SK-N-MC (cell line): ENCODE data around the gene PACSIN2.

Experiments
- DNase-seq: peaks from one replicate; pipeline ENCODE4 v3.0.0-alpha.2; 2011; ENCODE audit warnings: low read depth, low spot score
- H3K27ac ChIP-seq: fragments of 200-600 bp; sonication (generic); 2 replicates; pipeline ENCODE4 v1.5.1; 2016; ENCODE audit warnings: mixed run types
- H3K36me3 ChIP-seq: fragments of 200-600 bp; sonication (generic); 2 replicates; pipeline ENCODE4 v1.6.1; 2017; ENCODE audit warnings: antibody characterized with exemption, low read length, mixed read lengths; ENCODE audit not compliant: insufficient read depth
- H3K4me3 ChIP-seq: fragments of 200-600 bp; sonication (generic); 2 replicates; pipeline ENCODE4 v1.5.1; 2016
- H3K9ac ChIP-seq: fragments of 200-600 bp; sonication (generic); 2 replicates; pipeline ENCODE4 v1.8.0; 2017; ENCODE audit warnings: mixed run types, mixed read lengths; ENCODE audit not compliant: insufficient read length
- H3K9me3 ChIP-seq: fragments of 200-600 bp; sonication (generic); 2 replicates; pipeline ENCODE4 v1.6.1; 2017; ENCODE audit warnings: low read depth, mild to moderate bottlenecking, antibody characterized with exemption, low read length, moderate library complexity, mixed read lengths
- EZH2 ChIP-seq: fragments of 200-600 bp; sonication (generic); IDR thresholded peaks from one replicate; pipeline ENCODE4 v1.6.1; 2017; ENCODE audit warnings: antibody characterized with exemption
- FOXP2 ChIP-seq: optimal IDR thresholded peaks from 2 replicates; pipeline ENCODE3; 2011; ENCODE audit warnings: mild to moderate bottlenecking, moderate library complexity; ENCODE audit not compliant: insufficient read depth; ENCODE audit errors: extremely low read length, control extremely low read depth
- POLR2AphosphoS5 ChIP-seq: IDR thresholded peaks from 2 replicates; pipeline ENCODE4 v1.6.1; 2012; ENCODE audit warnings: mild to moderate bottlenecking, low read depth, low read length, borderline replicate concordance

PACSIN2 gene

DNA sequence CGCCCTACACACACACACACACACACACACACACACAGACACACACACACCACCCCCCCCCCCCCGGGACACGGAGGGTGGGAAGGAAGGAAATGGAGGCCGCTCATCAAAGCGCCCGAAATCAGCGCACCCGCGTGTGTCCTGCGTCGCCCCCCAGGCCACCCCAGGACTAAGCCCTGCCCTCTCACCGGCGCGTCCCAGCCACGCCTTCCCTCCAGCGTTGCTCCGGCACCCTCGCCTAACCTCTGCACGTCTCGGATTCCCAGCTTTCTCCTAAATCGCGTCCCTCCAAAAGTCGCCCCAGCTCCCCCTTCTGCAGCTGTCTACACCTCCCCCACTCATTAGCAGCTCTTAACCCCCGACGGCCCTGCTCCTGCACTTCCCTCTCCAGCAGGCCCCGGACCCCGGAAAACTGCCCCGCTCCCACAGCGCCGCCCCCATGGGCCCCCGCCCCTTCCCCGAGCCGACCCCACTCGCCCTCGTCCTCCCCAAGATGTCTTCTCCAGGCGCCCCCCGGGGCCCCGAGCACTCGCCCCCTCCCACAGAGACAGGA, 557 bp downstream of the PACSIN2 start:
- no peak overlapping the region for H3K27ac ChIP-seq
- H3K4me3 ChIP-seq = peak overlapping the region; percentile 96
- no peak for DNase-seq
- peak overlapping the region; percentile 70 for H3K9ac ChIP-seq
- no peaks in the 10 kb centered on the region for H3K9me3 ChIP-seq
- no peaks in the 10 kb centered on the region for H3K36me3 ChIP-seq
- no peak for TF ChIP-seq POLR2AphosphoS5
- no peak for TF ChIP-seq EZH2
- no peak for TF ChIP-seq FOXP2

DNA sequence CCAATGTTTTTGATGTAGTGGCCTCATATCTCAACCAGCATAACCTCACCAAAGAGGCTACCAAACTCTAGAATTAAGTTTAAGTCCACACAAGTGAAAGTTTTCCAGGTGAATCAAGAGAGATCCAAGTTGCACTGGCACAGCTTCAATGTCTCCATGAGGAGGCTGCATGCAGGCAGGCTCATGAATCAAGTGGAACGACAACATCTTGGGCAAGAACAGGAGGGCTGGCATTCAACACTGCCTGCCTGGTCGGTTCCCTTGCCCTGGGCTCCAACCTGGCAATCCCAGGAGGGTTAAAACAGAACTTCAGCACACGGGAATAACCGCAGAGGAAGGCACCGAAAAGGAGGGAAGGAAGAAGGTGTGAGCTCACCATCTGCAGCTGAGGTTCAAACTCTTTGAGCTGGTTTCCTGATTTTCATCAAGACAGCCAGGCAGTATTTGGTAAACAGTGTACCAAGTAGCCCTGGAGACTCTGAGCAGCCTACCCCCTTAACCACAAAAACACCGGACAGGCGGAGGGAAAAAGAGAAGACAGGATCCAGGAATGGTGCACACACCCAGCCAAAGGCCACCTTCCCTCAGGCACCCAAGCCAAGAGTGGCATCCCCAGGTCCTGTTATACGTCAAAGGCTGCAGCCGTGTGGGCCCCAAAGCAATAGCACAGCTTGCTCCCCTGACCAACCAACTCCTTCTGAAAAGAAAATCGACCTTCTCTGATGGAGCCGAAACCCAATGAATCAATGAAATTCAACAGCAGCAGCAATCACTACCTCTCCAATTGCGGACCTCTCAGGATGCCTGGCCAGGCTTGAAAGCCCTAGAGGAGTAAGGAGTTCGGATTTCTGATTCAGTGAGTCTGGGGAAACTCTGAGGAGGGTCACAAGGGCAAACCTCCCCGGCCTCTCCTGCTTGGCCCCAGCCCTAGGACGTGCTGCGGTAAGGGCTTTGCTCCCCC, 1.3 kb downstream of the PACSIN2 start:
- H3K9me3 ChIP-seq = no peaks in the 10 kb centered on the region
- DNase-seq = no peak
- peak overlapping the region; percentile 24 for H3K9ac ChIP-seq
- peak overlapping the region; percentile 96 for H3K4me3 ChIP-seq
- no peaks in the 10 kb centered on the region for H3K36me3 ChIP-seq
- H3K27ac ChIP-seq = no peak overlapping the region
- TF ChIP-seq POLR2AphosphoS5 (no peak), EZH2 (no peak), FOXP2 (no peak)

DNA sequence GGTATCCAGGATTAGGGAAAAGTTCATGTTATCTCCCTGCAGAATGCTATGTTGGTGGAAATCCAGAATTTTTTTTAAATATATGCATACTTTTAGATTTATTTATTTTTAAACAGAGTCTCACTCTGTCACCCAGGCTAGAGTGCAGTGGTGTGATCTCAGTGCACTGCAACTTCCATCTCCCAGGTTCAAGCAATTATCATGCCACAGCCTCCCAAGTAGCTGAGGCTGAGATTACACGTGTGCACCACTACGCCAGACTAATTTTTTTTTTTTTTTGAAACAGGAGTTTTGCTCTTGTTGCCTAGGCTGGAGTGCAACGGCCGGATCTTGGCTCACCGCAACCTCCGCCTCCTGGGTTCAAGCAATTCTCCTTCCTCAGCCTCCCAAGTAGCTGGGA, 2.6 kb downstream of the PACSIN2 start:
- no peak overlapping the region for H3K27ac ChIP-seq
- H3K4me3 ChIP-seq = no peak overlapping the region
- TF ChIP-seq EZH2 (no peak), POLR2AphosphoS5 (no peak), FOXP2 (no peak)
- DNase-seq = no peak
- no peaks in the 10 kb centered on the region for H3K9me3 ChIP-seq
- no peaks in the 10 kb centered on the region for H3K36me3 ChIP-seq
- H3K9ac ChIP-seq = no peak overlapping the region

- DNase-seq = no peak
- Histone ChIP-seq H3K9me3 (no peaks in the 10 kb centered on the region), H3K4me3 (no peak overlapping the region), H3K9ac (no peak overlapping the region), H3K36me3 (no peaks in the 10 kb centered on the region), H3K27ac (no peak overlapping the region)
- TF ChIP-seq EZH2 (no peak), POLR2AphosphoS5 (no peak), FOXP2 (no peak)
Measured at GRCh38 chr22:43011079-43011478, 3.9 kb downstream of the PACSIN2 start.

DNA sequence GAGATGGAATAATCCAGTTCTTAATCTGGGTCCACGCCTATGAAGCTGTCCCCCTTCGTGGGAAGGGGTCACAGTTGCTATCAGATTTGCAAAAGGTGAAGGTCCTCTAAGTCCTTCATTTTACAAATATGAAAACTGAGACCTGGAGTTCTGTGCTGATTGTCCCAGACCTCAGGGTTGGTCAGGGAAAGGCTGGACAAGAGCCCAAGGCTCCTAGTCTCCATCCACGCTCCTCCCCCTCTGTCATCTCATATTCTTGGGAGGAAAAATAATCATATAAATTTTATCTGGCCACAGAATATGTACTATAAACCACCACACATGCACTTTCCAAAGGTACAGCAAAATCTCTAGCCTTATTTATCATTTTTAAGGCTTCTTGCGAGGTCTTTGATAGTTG, 5.5 kb downstream of the PACSIN2 start:
- Histone ChIP-seq H3K27ac (no peak overlapping the region), H3K36me3 (no peaks in the 10 kb centered on the region), H3K4me3 (no peak overlapping the region), H3K9me3 (no peaks in the 10 kb centered on the region), H3K9ac (no peak overlapping the region)
- TF ChIP-seq POLR2AphosphoS5 (no peak), EZH2 (no peak)
- no peak for DNase-seq

GRCh38 chr22:43008921-43009320, 6.0 kb downstream of the PACSIN2 start:
- no peak for DNase-seq
- Histone ChIP-seq H3K9ac (no peak overlapping the region), H3K9me3 (no peaks in the 10 kb centered on the region), H3K4me3 (no peak overlapping the region), H3K36me3 (no peaks in the 10 kb centered on the region), H3K27ac (no peak overlapping the region)
- TF ChIP-seq POLR2AphosphoS5 (no peak), EZH2 (no peak), FOXP2 (no peak)

- no peak for TF ChIP-seq POLR2AphosphoS5
- TF ChIP-seq EZH2 = no peak
- no peak for TF ChIP-seq FOXP2
- H3K9me3 ChIP-seq = no peaks in the 10 kb centered on the region
- H3K27ac ChIP-seq = no peak overlapping the region
Measured at GRCh38 chr22:43008509-43008908, 6.4 kb downstream of the PACSIN2 start.

GRCh38 chr22:43007519-43008102, 7.3 kb downstream of the PACSIN2 start:
- Histone ChIP-seq H3K27ac (no peak overlapping the region), H3K4me3 (no peak overlapping the region), H3K9ac (no peak overlapping the region), H3K9me3 (no peaks in the 10 kb centered on the region), H3K36me3 (no peaks in the 10 kb centered on the region)
- TF ChIP-seq FOXP2 = no peak
- DNase-seq = no peak

More at GRCh38 chr22:43008509-43008908, 6.4 kb downstream of the PACSIN2 start:
- Histone ChIP-seq H3K9ac (no peak overlapping the region), H3K36me3 (no peaks in the 10 kb centered on the region), H3K4me3 (no peak overlapping the region)
- DNase-seq = no peak
